GM12892 (cell line): ENCODE measurements around the gene NCAN.

Experiments
- POLR2A ChIP-seq: IDR thresholded peaks from 2 replicates; pipeline ENCODE4 v1.6.1; 2011; ENCODE audit warnings: low read depth, low read length, control low read depth
- POLR2AphosphoS5 ChIP-seq: IDR thresholded peaks from 2 replicates; pipeline ENCODE4 v1.6.1; 2011; ENCODE audit warnings: low read depth, low read length, control low read depth
- TAF1 ChIP-seq: IDR thresholded peaks from 2 replicates; pipeline ENCODE4 v1.6.1; 2011; ENCODE audit warnings: low read depth, mild to moderate bottlenecking, control low read depth, low read length, borderline replicate concordance

DNA sequence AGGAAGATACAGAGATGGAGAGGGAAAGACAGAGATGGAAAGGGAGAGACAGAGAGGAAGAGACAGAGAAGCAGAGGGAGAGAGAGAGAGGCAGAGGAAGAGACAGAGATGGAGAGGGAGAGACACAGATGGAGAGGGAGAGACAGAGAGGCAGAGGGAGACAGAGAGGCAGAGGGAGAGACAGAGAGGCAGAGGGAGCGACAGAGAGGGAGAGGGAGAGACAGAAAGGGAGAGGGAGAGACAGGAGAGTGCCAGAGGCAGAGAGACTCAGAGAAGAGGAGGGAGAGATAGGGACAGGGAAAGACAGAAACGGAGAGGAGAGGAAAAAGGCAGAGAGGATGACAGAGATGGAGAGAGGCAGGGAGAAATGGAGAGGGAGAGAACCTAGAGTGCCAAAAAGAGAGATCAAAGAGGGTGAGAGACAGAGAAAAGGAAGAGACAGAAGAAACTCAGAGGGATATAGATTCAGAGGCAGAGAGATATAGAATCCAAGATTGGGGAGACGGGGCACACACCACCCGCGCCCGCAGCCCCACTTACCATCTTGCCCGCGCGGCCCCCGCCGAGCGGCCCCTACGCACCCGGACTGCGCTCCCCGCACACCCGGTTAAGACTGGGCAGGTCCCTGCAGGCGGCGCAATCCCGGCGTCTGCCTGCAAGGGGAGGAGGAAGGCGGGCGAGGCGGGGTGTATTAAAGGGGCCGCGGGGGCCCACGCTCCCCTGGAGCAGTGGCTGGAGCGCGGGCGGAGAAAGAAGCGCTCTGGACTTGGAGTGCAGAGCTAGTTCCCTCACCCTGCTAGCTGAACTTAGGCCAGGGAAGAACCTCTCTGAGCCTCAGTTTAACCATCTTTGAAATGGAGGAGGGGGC, 50.7 kb downstream of the NCAN start:
- no peak for TF ChIP-seq POLR2AphosphoS5
- TF ChIP-seq POLR2A, result no peak
- TF ChIP-seq TAF1, result no peak
